HG02885 (cell line): ENCODE results near the gene CCDC194.

Source experiments
- ATAC-seq: cut with Tn5 transposase; IDR thresholded peaks from one replicate; pipeline ENCODE4 v1.9.1; 2021; ENCODE audit warnings: mild to moderate bottlenecking; ENCODE audit not compliant: unreplicated experiment, poor library complexity

The CCDC194 gene

DNA sequence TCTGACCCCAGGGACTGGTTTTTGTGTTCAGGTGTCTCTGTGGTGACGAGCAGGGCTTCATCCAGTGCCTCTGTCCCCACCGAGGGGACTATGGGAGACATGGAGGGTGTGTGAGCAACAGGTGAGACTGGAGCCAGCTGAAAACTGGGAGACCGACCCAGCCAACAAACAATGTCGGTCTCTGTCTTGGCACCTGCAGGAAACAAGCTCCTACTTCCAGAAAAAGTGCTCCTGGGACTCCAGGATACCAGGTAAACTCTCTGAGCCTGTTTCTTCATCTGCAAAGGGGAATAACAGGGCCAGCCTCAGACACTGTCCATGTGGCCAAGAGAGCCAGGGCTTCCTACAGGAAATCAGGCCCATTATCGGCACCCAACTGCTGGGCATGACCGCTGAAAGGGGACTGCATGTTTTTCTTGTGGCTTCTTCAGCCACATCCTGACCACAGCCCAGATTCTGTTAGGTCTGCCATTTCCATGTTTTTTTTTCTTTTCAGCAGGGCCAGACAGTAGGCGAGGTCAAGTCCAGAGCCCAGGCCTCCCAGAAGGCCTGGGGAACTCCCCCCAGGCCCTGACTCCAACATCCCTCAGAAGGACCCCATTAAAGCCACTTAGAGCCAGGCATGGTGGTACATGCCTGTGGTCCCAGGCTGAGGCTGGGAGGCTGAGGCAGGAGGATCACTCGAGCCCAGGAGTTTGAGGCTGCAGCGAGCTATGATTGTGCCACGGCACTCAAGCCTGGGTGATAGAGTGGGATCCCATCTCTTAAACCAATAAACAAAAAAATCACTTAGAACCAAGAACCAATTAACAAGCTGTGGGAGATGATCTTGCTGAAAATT lies 12.3 kb upstream of the CCDC194 start:
- ATAC-seq, result peak; percentile 14

GRCh38 chr19:17405250-17406045 lies 11.5 kb upstream of the CCDC194 start, which contains the start of gene BST2:
BST2 (minus strand) TSS chr19:17405630; CDS start chr19:17405575, 55 bp downstream.
- peak; percentile 83 for ATAC-seq

DNA sequence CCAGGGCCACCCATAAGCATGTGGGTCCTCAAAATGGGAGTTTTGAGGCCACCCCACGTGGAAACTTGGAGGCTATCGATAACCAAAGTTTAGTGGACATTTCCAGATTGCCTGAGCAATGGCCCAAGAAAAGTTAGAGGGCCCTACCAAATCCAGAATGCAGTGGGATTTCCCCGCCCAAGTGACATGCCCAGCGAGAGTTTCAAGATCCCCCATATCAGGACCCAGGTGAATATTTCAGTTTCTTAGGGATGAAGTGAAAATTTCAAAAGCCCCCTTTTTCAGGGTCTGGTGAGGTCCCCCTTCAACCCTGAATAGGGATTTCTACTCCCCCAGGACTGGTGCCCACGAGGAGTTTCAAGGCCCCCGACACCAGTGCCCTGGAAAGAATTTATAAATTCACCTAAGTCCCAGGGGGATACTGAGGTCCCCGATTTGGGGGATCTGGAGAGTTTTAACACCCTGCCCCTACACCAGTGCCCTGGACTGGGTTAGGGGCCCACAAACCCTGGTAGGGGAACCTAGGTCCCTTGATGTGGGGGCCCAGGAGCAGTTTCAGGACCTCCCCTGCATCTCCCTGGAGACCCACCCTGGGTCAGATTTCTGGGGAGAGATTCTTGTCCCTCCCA lies 10.7 kb upstream of the CCDC194 start:
- no peak for ATAC-seq

DNA sequence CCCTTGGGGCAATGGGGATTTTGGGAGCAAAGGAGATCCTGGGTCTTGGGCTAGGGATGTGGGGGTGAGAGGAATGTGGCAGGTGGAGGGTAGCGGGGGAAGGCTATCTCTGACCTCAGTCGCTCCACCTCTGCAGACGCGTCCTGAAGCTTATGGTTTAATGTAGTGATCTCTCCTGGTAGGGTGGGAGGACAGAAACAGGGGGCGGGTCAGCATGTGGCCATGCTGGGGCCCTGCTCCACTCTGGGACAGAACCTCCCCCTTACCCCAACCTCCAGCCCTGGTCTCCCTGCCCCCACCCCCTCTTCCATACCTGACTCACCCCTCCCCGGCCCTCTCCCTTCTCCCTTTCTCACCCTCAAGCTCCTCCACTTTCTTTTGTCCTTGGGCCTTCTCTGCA lies 10.0 kb upstream of the CCDC194 start:
- ATAC-seq, result no peak

GRCh38 chr19:17402982-17403855 lies 9.2 kb upstream of the CCDC194 start:
- no peak for ATAC-seq

DNA sequence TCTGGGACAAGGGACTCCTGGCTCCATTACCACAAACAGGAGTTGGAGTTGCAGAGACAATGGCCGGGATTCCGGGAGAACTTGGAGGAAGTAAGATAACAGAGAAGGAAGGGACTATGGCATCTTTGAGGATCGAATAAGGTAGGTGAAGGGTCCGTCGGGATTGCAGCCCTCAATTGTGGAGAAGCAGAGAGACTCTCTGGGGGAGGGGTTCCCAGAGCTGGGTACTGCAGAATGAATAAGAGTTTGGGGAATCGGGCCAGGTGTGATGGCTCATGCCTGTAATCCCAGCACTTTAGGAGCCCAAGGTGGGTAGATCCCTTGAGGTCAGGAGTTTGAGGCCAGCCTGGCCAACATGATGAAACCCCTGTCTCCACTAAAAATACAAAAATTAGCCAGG lies 7.6 kb upstream of the CCDC194 start:
- ATAC-seq, result no peak

DNA sequence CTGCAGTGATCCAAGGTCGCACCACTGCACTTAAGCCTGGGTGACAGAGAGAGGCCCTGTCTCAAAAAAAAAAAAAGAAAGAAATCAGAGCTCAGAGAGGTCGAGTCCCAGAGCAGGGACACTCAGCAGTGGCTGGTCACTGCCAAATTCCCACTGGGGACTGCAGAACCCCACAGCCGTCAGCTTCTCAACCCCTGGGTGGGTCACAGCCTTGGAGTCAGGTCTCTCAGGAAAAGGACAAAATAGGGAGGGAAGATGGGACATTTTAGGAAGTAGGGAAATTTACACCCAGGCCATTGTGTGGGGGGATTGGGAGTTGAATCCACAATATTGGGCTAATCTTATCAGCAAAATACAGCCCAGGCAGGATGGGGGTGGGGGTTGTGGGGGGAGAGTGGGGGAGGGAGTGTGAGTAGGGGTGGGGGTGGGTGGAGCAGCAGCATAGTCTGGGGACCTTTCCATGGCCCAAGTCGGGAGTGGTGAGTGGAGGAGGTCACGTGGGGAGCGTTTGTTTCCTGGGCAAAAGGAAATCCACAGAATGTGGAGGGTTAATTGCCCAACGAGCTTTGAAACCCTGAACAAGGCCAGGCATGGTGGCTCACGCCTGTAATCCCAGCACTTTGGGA lies 5.0 kb upstream of the CCDC194 start:
- no peak for ATAC-seq

DNA sequence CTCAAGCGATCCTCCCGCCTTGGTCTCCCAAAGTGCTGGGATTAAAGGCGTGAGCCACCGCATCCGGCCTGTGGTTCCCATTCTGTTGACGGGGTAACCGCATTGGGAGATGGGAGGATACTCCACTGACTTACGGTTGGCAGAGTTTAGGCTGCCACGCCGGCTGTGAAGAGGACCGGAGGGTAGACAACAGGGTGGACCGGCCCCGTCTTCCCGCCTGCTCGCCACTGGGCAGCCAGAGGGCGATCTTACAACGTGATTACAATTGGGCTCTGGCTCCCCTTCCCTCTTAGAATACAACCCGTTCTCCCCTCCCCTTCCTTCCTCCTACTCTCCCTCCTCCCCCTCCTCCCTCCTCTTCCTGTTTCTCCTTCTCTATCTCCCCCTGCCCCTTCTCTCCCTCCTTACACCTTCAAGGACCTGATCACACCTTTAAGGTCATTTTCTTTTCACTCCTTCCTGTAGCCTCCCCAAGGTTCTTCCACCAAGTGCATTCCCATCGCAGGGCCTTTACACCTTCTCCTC lies 957 bp upstream of the CCDC194 start:
- ATAC-seq, result no peak

DNA sequence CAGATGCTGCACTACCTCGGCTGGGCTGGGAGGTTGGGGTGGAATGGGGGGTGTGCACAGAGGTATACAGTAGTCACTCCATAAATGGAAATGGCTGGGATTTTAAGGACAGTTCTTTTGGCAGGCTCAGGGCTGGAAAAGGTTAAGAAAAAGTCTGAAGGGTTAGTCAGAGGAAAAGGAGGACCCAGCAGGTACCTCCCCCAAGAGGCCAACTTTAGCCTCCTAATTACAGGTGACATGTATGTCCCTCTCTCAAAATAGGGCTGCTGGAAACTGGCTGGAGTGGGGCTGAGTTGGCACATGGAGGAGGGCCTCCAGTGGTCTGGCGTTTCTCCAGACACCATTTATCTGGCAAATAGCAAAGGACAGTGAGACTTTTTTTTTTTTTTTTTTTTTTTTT lies 994 bp downstream of the CCDC194 start:
- ATAC-seq, result no peak

GRCh38 chr19:17391371-17392151 lies 2.4 kb downstream of the CCDC194 start:
- ATAC-seq, result no peak

DNA sequence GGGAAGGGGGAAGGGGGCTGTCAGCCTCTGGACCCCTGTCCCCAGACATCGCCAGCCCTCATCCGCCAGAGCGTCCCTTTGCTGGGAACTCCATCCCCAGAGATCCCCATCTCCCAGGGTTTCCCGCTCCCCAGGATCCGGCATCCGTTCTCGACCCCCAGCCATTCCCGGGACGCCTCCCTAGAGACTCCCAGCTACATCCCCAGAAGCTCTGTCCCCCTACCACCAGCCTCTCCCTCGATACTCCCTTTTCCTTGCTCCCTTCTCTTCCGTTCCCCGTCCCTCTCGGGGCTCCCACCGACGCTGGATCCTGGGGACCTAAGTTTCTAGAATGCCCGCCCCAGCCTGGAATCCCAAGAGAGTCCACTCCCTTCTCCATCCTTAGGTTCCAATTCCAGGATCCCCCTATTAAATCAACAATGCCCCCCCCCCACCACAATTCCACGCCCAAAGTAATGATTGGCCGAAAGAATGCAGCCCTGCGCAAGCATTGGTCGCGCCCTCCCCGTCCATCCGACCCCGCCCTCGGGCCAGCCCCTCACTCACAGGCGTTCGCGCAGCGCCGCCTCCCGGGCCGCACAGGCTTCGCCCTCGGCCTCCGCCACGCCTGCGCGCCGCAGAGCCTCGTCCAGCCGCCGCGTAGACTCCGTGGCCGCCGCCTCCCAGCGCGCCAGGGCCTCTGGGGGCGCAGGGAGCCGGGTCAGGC lies 3.2 kb downstream of the CCDC194 start:
- ATAC-seq, result peak; percentile 95

DNA sequence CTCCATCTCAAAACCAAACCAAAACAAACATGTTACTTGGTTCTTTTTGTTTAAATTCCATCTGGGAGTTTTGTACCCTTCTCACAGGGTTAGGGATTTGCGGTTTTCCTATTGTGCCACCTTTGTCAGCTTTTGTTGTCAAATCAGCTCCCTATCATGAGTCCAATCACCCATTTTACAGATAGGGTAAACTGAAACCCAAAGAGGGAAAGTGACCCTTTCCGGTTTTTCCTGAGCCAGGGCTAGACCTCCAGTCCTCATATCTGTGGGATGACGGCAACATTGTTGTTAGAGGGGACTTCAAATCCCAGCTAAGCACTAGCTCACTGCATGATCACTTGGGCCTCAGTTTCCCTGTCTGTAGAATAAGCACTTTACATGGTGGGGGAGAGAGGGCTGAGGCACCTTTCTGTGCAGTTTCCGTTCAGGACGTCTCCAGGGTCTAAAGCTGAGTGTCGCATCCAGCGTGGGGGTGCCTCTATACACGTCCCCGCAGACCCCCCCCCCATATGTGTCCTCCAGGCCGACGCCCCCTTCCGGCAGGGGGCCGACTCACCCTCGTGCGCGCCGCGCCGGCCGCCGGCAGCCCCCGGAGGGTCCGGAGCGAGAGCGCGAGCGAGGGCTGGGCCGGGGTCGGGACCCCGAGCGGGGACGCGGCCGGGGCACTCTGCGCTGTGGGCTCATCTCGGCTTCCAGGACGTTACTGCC lies 3.9 kb downstream of the CCDC194 start:
- no peak for ATAC-seq

GRCh38 chr19:17389288-17389687 lies 4.7 kb downstream of the CCDC194 start:
- no peak for ATAC-seq

DNA sequence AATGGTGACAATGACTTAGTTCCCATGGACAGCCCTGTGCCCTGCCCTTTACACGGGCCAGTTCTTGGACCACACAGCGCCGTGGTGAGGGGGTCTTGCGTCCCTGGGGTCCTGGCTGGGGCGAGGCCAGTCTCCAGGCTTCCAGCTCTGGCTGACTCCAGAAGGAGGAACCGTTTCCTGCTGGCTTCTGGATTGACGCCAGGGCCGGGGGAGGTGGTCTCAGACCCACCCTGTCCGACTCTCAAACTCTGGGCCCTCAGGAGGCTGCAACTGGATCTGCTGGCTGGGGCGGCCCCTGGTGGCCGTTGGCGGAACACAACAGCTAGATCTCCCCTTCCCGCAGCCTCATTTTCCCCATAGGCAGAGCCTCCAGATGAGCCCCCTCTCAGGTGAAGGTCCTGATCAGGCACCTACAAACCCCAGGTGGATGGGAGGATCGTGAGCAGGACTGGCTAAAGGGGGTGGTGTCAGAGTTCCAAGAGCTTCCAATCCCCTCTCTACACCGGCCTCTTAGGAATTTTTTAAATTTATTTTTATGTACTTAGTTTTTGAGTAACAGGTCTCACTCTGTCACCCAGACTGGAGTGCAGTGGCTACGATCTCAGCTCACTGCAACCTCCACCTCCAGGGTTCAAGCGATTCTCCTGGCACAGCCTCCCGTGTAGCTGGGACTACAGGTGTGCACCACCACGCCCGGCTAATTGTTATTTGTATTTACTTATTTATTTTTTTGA lies 8.0 kb downstream of the CCDC194 start:
- ATAC-seq, result no peak

GRCh38 chr19:17380426-17381138 lies 13.4 kb downstream of the CCDC194 start:
- ATAC-seq, result no peak

- ATAC-seq, result no peak
These were observed 14.8 kb downstream of the CCDC194 start for GRCh38 chr19:17379221-17379631.
